Astrocyte of the cerebellum (primary cell): ENCODE measurements around the gene TSPOAP1.

Experiments
- DNase-seq: peaks from one replicate; pipeline ENCODE4 v3.0.0-alpha.2; 2011; ENCODE audit warnings: low read depth
- H3K4me3 ChIP-seq: 2 replicates; pipeline ENCODE4 v1.5.1; 2011; ENCODE audit warnings: mild to moderate bottlenecking, low read depth, low read length, moderate library complexity
- in situ Hi-C: cut with HindIII; loops from 2 replicates; pipeline ENCODE4 v1.10.0; 2017; ENCODE audit warnings: low sequenced_read_pairs
- TF ChIP-seq, protein P1 (sequence below): IDR thresholded peaks from 2 replicates; pipeline ENCODE4 v1.5.1; 2012; ENCODE audit warnings: low read length, low read depth, moderate library complexity, mild to moderate bottlenecking; ENCODE audit errors: missing control alignments

TSPOAP1 gene

DNA sequence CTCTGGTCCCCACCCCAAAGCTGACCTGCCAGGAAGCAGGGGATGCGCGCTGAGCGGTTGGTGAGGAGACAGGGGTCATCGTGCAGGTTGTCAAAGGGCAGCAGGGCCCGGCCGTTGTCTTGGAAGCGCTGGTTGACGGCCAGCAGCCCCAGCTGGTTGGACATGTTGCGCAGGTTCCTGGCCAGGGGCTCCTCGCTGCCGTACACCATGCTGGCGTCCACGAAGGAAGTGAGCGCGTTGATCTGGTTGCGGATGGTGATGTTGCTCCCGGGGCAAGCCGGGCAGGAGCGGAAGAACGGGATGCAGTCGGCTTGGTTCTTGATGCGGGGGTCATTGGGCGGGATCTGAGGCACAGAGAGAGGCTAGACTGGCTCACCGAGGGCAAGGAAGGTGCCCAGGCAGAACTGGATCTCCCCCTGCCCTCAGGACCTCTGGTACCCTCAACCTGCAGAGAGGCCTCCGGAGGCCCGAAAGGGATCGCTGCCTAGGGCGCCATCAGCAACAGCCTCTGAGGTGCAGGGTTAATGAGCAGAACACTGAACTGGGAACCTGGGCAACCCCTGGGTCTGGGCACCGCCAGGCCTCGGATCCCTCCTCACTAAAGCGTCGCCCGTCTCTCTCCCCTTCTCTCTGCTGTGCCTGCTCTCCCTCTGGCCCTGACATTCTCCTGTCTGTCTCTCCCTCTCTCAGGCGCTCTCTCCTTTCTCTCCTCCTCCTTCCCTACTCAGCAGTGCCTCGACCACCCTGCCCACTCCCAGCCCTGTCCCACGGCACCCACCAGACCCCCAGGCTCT is 50.6 kb downstream of the TSPOAP1 start:
- DNase-seq, result no peak
- H3K4me3 ChIP-seq, result no peak overlapping the region
- TF ChIP-seq, protein P1, sequence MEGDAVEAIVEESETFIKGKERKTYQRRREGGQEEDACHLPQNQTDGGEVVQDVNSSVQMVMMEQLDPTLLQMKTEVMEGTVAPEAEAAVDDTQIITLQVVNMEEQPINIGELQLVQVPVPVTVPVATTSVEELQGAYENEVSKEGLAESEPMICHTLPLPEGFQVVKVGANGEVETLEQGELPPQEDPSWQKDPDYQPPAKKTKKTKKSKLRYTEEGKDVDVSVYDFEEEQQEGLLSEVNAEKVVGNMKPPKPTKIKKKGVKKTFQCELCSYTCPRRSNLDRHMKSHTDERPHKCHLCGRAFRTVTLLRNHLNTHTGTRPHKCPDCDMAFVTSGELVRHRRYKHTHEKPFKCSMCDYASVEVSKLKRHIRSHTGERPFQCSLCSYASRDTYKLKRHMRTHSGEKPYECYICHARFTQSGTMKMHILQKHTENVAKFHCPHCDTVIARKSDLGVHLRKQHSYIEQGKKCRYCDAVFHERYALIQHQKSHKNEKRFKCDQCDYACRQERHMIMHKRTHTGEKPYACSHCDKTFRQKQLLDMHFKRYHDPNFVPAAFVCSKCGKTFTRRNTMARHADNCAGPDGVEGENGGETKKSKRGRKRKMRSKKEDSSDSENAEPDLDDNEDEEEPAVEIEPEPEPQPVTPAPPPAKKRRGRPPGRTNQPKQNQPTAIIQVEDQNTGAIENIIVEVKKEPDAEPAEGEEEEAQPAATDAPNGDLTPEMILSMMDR, result no peak
- in situ Hi-C loops, result loop anchor here (25.0 kb wide), 1 partner anchor 159 kb away; no protein-coding TSS in a partner anchor

DNA sequence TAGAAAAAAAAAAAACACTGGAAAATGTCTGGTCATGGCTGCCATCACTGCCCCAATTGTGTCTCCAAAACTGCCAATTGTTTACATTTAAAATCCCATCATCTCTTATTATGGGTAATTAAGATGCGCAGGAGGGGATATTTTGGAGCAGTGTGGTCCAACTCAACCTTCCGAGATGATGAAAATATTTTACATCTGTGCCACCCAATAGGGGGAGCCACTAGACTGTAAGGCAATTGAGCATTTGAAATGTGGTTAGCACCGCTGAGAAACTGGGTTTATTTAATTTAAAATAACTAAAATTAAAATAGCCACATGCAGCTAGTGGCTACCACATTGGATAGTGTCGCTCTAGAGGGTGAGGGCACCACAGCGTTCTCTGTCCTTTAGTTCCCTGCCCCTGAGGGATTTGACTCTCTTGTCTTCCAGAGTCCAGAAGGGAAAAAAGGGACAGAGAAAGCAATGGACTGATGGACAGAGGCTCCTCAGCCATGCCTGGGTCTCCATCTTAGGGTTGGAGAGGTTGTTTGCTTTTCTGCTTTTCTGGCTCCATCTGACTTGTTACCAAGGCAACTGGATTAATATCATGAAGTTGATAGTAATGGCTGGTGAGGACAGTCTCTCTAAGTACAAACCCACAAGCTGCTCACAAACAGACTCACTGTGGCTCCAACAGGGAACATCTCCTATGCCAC is 51.3 kb downstream of the TSPOAP1 start:
- DNase-seq, result no peak
- no peak overlapping the region for H3K4me3 ChIP-seq
- in situ Hi-C loops, result loop anchor here (25.0 kb wide), 1 partner anchor 160 kb away; no protein-coding TSS in a partner anchor
- TF ChIP-seq, protein P1, result peak; percentile 36

DNA sequence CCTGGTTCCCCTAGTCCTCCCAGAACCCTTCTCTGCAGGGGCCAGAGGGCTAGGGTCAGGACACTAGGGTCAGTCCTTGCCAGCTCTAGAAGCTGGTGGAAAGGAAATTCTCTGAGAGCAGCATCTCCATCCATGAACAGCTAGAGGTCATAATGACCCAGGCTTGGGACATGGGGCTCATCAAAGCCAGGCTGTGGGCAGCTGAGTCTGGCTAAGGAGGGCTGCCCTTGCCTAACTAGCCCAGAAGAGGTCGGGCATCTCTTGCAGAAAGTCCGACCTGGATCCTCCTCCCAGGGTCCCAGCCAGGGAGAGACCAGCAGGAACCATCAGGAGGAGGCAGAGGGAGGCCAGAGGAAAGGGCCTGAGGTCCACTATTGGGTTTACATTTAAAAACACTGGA is 52.2 kb downstream of the TSPOAP1 start:
- in situ Hi-C loops, result loop anchor here (25.0 kb wide), 1 partner anchor 161 kb away; no protein-coding TSS in a partner anchor
- no peak for DNase-seq
- H3K4me3 ChIP-seq, result no peak overlapping the region
- TF ChIP-seq, protein P1, result no peak

DNA sequence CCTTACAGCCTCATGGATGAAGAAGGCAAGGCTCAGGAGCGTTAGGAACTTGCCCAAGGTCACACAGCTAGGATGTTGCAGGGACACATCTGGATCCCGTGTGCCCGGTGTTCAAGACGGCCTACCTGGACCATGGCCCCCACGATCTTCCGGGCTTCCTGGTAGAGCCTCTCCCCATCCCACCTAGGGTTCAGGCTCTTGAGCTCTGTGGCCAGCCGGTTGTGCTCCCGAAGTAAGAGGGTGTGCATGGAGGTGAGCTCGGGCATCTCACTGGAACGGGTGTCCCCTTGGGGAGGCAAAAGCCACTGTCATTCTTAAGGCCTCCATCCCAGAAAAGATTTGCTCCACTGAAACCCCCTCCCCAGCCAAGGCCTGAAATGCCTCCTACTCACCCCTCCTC is 53.2 kb downstream of the TSPOAP1 start:
- H3K4me3 ChIP-seq, result no peak overlapping the region
- TF ChIP-seq, protein P1, result no peak
- in situ Hi-C loops, result loop anchor here (25.0 kb wide), 1 partner anchor 162 kb away; no protein-coding TSS in a partner anchor
- no peak for DNase-seq

DNA sequence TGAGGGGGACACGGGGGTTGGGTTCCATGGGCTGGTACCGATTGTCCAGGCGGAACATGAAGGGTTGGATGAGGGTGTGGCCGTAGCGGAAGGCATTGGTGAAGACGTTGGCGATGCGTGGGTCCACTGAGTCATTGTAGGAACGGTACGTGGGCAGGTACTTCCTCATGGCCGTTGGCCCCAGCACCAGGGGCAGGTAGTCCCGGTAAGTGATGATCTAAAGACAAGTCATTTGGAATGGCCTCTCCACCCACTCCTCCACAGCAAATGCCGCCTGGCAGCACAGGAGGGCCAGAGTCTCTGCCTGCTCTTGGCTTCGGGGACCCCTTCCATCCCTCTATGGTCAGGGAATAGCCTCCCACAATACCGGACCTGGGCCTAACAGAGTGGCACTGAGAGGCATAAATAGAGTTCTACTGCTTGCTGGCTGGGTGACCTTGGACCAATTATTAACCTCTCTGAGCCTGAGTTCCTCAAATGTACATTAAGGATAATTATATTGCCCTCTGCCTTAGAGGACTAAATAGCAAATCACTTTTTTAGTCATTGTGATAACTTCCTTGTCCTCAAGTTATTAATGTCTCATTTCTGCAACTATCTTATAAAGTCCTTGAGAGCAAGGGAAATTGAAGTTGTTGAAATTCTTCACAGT is 55.0 kb downstream of the TSPOAP1 start:
- H3K4me3 ChIP-seq, result no peak overlapping the region
- no peak for DNase-seq
- TF ChIP-seq, protein P1, result no peak
- in situ Hi-C loops, result no loop called here
